Hepatocyte (in vitro differentiated cells): ENCODE measurements around the gene TWNK. TPM values are rescaled to one million over a fixed set of nuclear protein-coding genes. Genes with fewer than 3 reads are reported as not detected.
A peak's percentile ranks its signal among the peaks of the same experiment; 100 is the strongest.

Source experiments
- DNase-seq: peaks from one replicate; pipeline ENCODE4 v3.0.0-alpha.2; 2016; ENCODE audit warnings: low spot score
- H2AFZ ChIP-seq: fragments of 200-600 bp; sonication (generic); 2 replicates; pipeline ENCODE4 v1.6.0; 2016; ENCODE audit warnings: antibody characterized with exemption, mild to moderate bottlenecking
- H3K27ac ChIP-seq: fragments of 200-600 bp; sonication (generic); 2 replicates; pipeline ENCODE4 v1.5.1; 2016; ENCODE audit warnings: mild to moderate bottlenecking
- H3K27me3 ChIP-seq: fragments of 200-600 bp; sonication (generic); 2 replicates; pipeline ENCODE4 v1.6.1; 2016
- H3K36me3 ChIP-seq: fragments of 200-600 bp; sonication (generic); replicated peaks from 2 replicates; pipeline ENCODE4 v1.5.1; 2016; ENCODE audit warnings: low read depth; ENCODE audit not compliant: insufficient read depth
- H3K4me1 ChIP-seq: fragments of 200-600 bp; sonication (generic); 2 replicates; pipeline ENCODE4 v1.5.1; 2016; ENCODE audit warnings: mild to moderate bottlenecking, moderate library complexity; ENCODE audit not compliant: insufficient read depth
- H3K4me2 ChIP-seq: fragments of 200-600 bp; sonication (generic); 2 replicates; pipeline ENCODE4 v1.6.0; 2016
- H3K4me3 ChIP-seq: fragments of 200-600 bp; sonication (generic); 2 replicates; pipeline ENCODE4 v1.5.1; 2016; ENCODE audit warnings: mild to moderate bottlenecking
- H3K79me2 ChIP-seq: fragments of 200-600 bp; sonication (generic); 2 replicates; pipeline ENCODE4 v1.6.0; 2017; ENCODE audit warnings: mild to moderate bottlenecking
- H3K9me2 ChIP-seq: fragments of 200-600 bp; sonication (generic); replicated peaks from 2 replicates; pipeline ENCODE4 v1.6.0; 2017; ENCODE audit warnings: mild to moderate bottlenecking; ENCODE audit not compliant: insufficient read depth
- H3K9me3 ChIP-seq: fragments of 200-600 bp; sonication (generic); 2 replicates; pipeline ENCODE4 v1.5.1; 2016; ENCODE audit warnings: low read depth, mild to moderate bottlenecking
- H4K20me1 ChIP-seq: fragments of 200-600 bp; sonication (generic); 2 replicates; pipeline ENCODE4 v1.6.0; 2016; ENCODE audit warnings: mild to moderate bottlenecking; ENCODE audit not compliant: insufficient read depth, poor library complexity, severe bottlenecking
- EZH2 ChIP-seq: fragments of 200-600 bp; sonication (generic); IDR thresholded peaks from 2 replicates; pipeline ENCODE4 v1.6.1; 2016; ENCODE audit warnings: antibody characterized with exemption, mild to moderate bottlenecking, borderline replicate concordance
- EZH2phosphoT487 ChIP-seq: fragments of 200-600 bp; sonication (generic); IDR thresholded peaks from one replicate; pipeline ENCODE4 v1.6.1; 2018; ENCODE audit warnings: antibody characterized with exemption, mild to moderate bottlenecking, low read depth, moderate library complexity; ENCODE audit not compliant: unreplicated experiment, severe bottlenecking
- WGBS: methylation state at CpG from one replicate; pipeline ENCODE4 v1.1.6; 2016; ENCODE audit warnings: low lambda C conversion rate; ENCODE audit errors: missing lambda C conversion rate; 5-methylcytosine and 5-hydroxymethylcytosine counted together
- polyA plus RNA-seq: library from polyadenylated mRNA; unstranded; fragments of >200 nt; fragmentation: Nextera tagmentation; extraction: Ambion mirVana; gene quantifications from 2 replicates; pipeline ENCODE4 v1.2.1, GENCODE V29; 2016
- total RNA-seq: library from RNA; depleted of rRNA; stranded (reverse); fragments of >200 nt; gene quantifications from 2 replicates; pipeline ENCODE4 v1.2.3, GENCODE V29; 2014
- TF ChIP-seq, protein P1 (sequence below): fragments of 200-600 bp; sonication (generic); IDR thresholded peaks from 2 replicates; pipeline ENCODE4 v1.5.1; 2016; ENCODE audit warnings: antibody characterized with exemption, mild to moderate bottlenecking; ENCODE audit not compliant: poor library complexity

Gene TWNK
- total and polyA plus RNA-seq, 2 experiments from 2014 or later = 4.0 to 5.0 TPM

DNA sequence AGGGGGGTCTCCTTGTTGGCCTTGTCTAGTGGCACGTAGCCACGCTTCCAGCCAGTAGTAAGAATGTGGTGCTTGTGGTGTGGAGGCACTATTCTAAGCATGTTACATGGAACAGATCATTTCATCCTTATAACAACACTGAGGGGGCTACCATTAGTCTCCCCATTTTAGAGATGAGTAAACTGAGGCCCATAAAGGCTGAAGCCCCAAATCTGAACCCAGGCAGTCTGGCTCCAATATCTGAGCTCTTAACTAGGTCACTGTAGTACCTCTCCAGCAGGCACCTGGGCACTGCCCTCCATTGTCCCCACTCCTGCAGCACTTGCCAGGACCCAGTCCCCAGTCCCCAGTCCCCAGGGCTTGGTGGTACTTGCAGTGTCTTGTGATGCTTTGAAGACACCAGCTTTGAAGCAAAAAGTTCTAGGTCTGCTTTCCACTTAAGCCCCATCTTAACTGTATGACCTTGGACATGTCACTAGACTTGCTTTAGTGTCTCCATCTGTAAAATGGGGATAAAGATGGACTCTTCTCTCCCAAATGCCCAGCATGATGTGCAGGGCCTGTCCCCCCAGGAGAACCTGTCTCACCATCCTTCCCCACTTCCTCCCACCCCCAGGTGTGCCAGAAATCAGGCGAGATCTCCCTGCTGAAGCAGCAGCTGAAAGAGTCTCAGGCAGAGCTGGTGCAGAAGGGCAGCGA lies 18.7 kb downstream of the TWNK start:
- Histone ChIP-seq H4K20me1 (peaks cover 10% of the 10 kb centered on the region), H2AFZ (no peak overlapping the region), H3K4me3 (no peak overlapping the region), H3K27me3 (no peaks in the 10 kb centered on the region), H3K4me2 (no peak overlapping the region), H3K27ac (no peak overlapping the region), H3K79me2 (peaks cover 39% of the 10 kb centered on the region), H3K9me2 (no peaks in the 10 kb centered on the region), H3K4me1 (peaks cover 10% of the 10 kb centered on the region), H3K36me3 (no peaks in the 10 kb centered on the region), H3K9me3 (no peaks in the 10 kb centered on the region)
- WGBS = 93% methylated on average over 4 of the region's 4 CpGs
- no peak for DNase-seq
- TF ChIP-seq, protein P1, sequence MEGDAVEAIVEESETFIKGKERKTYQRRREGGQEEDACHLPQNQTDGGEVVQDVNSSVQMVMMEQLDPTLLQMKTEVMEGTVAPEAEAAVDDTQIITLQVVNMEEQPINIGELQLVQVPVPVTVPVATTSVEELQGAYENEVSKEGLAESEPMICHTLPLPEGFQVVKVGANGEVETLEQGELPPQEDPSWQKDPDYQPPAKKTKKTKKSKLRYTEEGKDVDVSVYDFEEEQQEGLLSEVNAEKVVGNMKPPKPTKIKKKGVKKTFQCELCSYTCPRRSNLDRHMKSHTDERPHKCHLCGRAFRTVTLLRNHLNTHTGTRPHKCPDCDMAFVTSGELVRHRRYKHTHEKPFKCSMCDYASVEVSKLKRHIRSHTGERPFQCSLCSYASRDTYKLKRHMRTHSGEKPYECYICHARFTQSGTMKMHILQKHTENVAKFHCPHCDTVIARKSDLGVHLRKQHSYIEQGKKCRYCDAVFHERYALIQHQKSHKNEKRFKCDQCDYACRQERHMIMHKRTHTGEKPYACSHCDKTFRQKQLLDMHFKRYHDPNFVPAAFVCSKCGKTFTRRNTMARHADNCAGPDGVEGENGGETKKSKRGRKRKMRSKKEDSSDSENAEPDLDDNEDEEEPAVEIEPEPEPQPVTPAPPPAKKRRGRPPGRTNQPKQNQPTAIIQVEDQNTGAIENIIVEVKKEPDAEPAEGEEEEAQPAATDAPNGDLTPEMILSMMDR = no peak
- TF ChIP-seq EZH2phosphoT487 (no peak), EZH2 (no peak)

DNA sequence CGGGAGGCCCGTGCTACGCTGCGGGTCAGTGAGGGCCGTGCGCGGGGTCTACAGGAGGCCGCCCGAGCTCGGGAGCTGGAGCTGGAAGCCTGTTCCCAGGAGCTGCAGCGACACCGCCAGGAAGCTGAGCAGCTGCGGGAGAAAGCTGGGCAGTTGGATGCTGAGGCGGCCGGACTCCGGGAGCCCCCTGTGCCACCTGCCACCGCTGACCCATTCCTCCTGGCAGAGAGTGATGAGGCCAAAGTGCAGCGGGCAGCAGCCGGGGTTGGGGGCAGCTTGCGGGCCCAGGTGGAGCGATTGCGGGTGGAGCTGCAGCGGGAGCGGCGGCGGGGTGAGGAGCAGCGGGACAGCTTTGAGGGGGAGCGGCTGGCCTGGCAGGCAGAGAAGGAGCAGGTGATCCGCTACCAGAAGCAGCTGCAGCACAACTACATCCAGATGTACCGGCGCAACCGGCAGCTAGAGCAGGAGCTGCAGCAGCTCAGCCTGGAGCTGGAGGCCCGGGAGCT lies 19.3 kb downstream of the TWNK start:
- TF ChIP-seq EZH2 (no peak), EZH2phosphoT487 (no peak)
- TF ChIP-seq, protein P1 = no peak
- no peaks in the 10 kb centered on the region for H3K9me2 ChIP-seq
- H3K4me3 ChIP-seq = no peak overlapping the region
- H3K36me3 ChIP-seq = no peaks in the 10 kb centered on the region
- H4K20me1 ChIP-seq = peaks cover 8% of the 10 kb centered on the region
- H3K27me3 ChIP-seq = no peaks in the 10 kb centered on the region
- no peak for DNase-seq
- H3K27ac ChIP-seq = no peak overlapping the region
- peaks cover 5% of the 10 kb centered on the region for H3K4me1 ChIP-seq
- no peak overlapping the region for H2AFZ ChIP-seq
- H3K79me2 ChIP-seq = peaks cover 34% of the 10 kb centered on the region
- no peaks in the 10 kb centered on the region for H3K9me3 ChIP-seq
- H3K4me2 ChIP-seq = no peak overlapping the region
- 91% methylated on average over 29 of the region's 33 CpGs for WGBS

DNA sequence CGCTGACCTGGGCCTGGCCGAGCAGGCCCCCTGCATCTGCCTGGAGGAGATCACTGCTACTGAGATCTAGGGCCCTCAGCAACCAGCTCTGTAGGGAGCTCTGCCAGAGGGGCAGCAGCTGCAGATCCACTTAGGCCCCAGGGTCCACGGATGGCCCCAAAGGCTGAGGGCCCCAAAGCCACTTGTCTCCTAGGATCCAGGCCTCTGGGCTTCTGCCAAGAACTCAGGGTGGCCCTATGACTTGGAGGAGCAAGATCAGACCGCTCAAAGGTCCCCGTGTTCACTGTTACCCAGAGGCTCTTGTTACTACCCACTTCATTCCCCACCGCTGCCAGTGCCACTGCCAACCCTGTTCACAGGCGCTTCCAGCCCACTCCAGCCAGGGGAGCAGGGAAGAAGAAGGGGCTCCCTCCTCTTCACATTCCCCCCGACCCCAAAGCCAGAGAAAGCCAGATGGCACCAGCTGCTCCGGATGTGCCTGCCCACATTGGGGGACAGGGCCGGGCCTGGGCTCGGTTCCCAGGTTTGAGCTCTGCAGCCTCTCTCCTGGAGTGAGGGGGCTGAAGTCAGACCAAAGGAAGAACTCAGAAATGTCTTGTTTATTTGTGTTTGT lies 19.9 kb downstream of the TWNK start:
- Histone ChIP-seq H3K36me3 (no peaks in the 10 kb centered on the region), H3K4me3 (no peak overlapping the region), H3K9me2 (no peaks in the 10 kb centered on the region), H2AFZ (no peak overlapping the region), H3K79me2 (peaks cover 28% of the 10 kb centered on the region), H3K4me2 (no peak overlapping the region), H3K4me1 (no peaks in the 10 kb centered on the region), H3K9me3 (no peaks in the 10 kb centered on the region), H3K27me3 (no peaks in the 10 kb centered on the region), H3K27ac (peak overlapping the region; percentile 20), H4K20me1 (peaks cover 3% of the 10 kb centered on the region)
- TF ChIP-seq, protein P1 = no peak
- TF ChIP-seq EZH2 (no peak), EZH2phosphoT487 (no peak)
- no peak for DNase-seq
- WGBS = 90% methylated on average over 11 of the region's 11 CpGs
